Ovary (tissue), 9 donors: ENCODE results near the gene TAF4. TPM values are rescaled to one million over a fixed set of nuclear protein-coding genes. Genes with fewer than 3 reads are reported as not detected.
A peak's percentile ranks its signal among the peaks of the same experiment; 100 is the strongest.

ENCODE experiments used
- DNase-seq, 5 donors: peaks; one replicate each; pipeline ENCODE4 v3.0.0-alpha.2; 2019 to 2020
- H3K27ac ChIP-seq, 2 donors: fragments of 200-600 bp; one replicate each; pipeline versions ENCODE4 v1.5.1 to v1.8.0; 2019 to 2022
- H3K27me3 ChIP-seq: fragments of 200-600 bp; one replicate; pipeline ENCODE4 v1.8.0; 2022
- H3K36me3 ChIP-seq: fragments of 200-600 bp; sonication (generic); one replicate; pipeline ENCODE4 v1.5.1; 2019
- H3K4me1 ChIP-seq: one replicate; pipeline ENCODE4 v1.8.1; 2013; ENCODE audit warnings: mild to moderate bottlenecking, moderate library complexity; ENCODE audit not compliant: insufficient read depth
- H3K4me3 ChIP-seq: fragments of 200-600 bp; sonication (generic); one replicate; pipeline ENCODE4 v1.5.1; 2017
- H3K9me3 ChIP-seq, 2 donors: fragments of 200-600 bp in 1 of 2; sonication (generic) in 1 of 2; one replicate each; pipeline versions ENCODE4 v1.5.1 to v1.8.1; 2013 to 2019; ENCODE audit warnings: mild to moderate bottlenecking in 1 of 2, moderate library complexity in 1 of 2
- CTCF ChIP-seq, 3 donors: fragments of 450-650 bp in 2 of 3; fragments of 200-600 bp in 1 of 3; IDR thresholded peaks; one replicate each; pipeline versions ENCODE4 v1.5.1 to v1.8.0; 2016 to 2022; ENCODE audit warnings: antibody characterized with exemption in 3 of 3, mild to moderate bottlenecking in 1 of 3
- EP300 ChIP-seq: sonication (generic); formaldehyde crosslinking; IDR thresholded peaks from one replicate; pipeline ENCODE4 v1.6.1; 2017; ENCODE audit warnings: antibody characterized with exemption
- POLR2A ChIP-seq: fragments of 450-650 bp; IDR thresholded peaks from one replicate; pipeline ENCODE4 v1.6.1; 2017; ENCODE audit warnings: antibody characterized with exemption, mild to moderate bottlenecking, moderate library complexity
- WGBS, 3 donors: extraction: QIAGEN DNeasy Blood & Tissue Kit in 1 of 3; methylation state at CpG; one replicate each; pipeline versions ENCODE4 v1.1.5 to v1.1.7; 2013 to 2017; 5-methylcytosine and 5-hydroxymethylcytosine counted together
- intact Hi-C, 4 donors: fragments of 100-400 bp; cut with DNase I; formaldehyde crosslinking; loops; one replicate each; pipeline versions ENCODE4 v1.11.0 to v1.15.1; 2022 to 2023
- polyA plus RNA-seq, 2 donors: library from polyadenylated mRNA; stranded (reverse); fragments of 200-250 nt in 1 of 2; fragments of 350-450 nt in 1 of 2; fragmentation: Illumina TruSeq in 1 of 2; extraction: RNeasy Lipid Tissue Mini Kit (QIAGEN cat#74804) in 1 of 2; gene quantifications; one replicate each; pipeline ENCODE4 v1.2.3, GENCODE V29; 2013 to 2014
- total RNA-seq, 7 donors: library from RNA; depleted of rRNA in 2 of 7; stranded (reverse); fragments of >200 nt in 2 of 7; fragmentation: NEBNext Ultra II Directional in 3 of 7; extraction: Animal tissue kit (Norgen Biotek cat#: 25700) in 3 of 7; gene quantifications; one replicate each; pipeline versions ENCODE4 v1.1.0 to v1.2.4, GENCODE V29; 2016 to 2023
- donor health status: DM: no; HTN: no; CAD: no; lungs with moderate emphysema.
- donor health status: DM: no; HTN: no; CAD: no.
- donor health status: Bipolar disorder and iron deficiency.
- donor health status: DM: yes; HTN: yes; CAD: no.
- donor health status: DM: no; HTN: no; CAD: no.
- donor health status: DM: yes; HTN: yes; CAD: no.

TAF4 gene
- total and polyA plus RNA-seq, 9 donors: 9.3 to 34.7 (median 19.8) TPM

GRCh38 chr20:62025832-62026563 is 39.7 kb downstream of the TAF4 start:
- H3K4me3 ChIP-seq: no peak overlapping the region
- TF ChIP-seq CTCF (IDR thresholded peaks at IDR 0.05) (peak; percentile 47 to 64 (median 59)), EP300 (no peak)
- intact Hi-C loops: loop anchor here in 2 of 4 donors (5.0 kb wide), 2 partner anchors 36 to 111 kb away; no protein-coding TSS in a partner anchor
- peak overlapping the region in 1 of 2 donors; percentile 57 for H3K27ac ChIP-seq
- DNase-seq: peak in 4 of 5 donors; percentile 59 to 71 (median 62)
- H3K36me3 ChIP-seq: no peaks in the 10 kb centered on the region
- WGBS, 3 donors: 9 to 18% (median 13%) methylated on average over 22 of the region's 22 CpGs
- H3K9me3 ChIP-seq: no peaks in the 10 kb centered on the region
- H3K27me3 ChIP-seq: no peaks in the 10 kb centered on the region
- peaks cover 20% of the 10 kb centered on the region for H3K4me1 ChIP-seq

- 62 to 71% (median 69%) methylated on average over 8 of the region's 8 CpGs for WGBS, 3 donors
- peak in 1 of 5 donors; percentile 21 for DNase-seq
- no peak for TF ChIP-seq EP300
- TF ChIP-seq POLR2A: no peak
- TF ChIP-seq CTCF (IDR thresholded peaks at IDR 0.05): no peak
- H3K4me1 ChIP-seq: peaks cover 24% of the 10 kb centered on the region
- H3K27me3 ChIP-seq: no peaks in the 10 kb centered on the region
- H3K27ac ChIP-seq: peak overlapping the region in 1 of 2 donors; percentile 57
- no peak overlapping the region for H3K4me3 ChIP-seq
- H3K9me3 ChIP-seq: no peaks in the 10 kb centered on the region
- intact Hi-C loops: loop anchor here in 2 of 4 donors (5.0 kb wide), 2 partner anchors 37 to 112 kb away; no protein-coding TSS in a partner anchor
- H3K36me3 ChIP-seq: no peaks in the 10 kb centered on the region
Measured at GRCh38 chr20:62025394-62025793, 40.3 kb downstream of the TAF4 start.

- WGBS, 3 donors: 89 to 92% (median 91%) methylated on average over 11 of the region's 11 CpGs
- Histone ChIP-seq H3K27me3 (no peaks in the 10 kb centered on the region), H3K4me1 (peaks cover 35% of the 10 kb centered on the region), H3K36me3 (no peaks in the 10 kb centered on the region), H3K27ac (no peak overlapping the region), H3K9me3 (no peaks in the 10 kb centered on the region), H3K4me3 (no peak overlapping the region)
- intact Hi-C loops: loop anchor here in 2 of 4 donors (5.0 kb wide), 1 partner anchor 113 kb away; no protein-coding TSS in a partner anchor
- TF ChIP-seq POLR2A (no peak), EP300 (no peak), CTCF (IDR thresholded peaks at IDR 0.05) (no peak)
- no peak for DNase-seq
Measured at GRCh38 chr20:62023935-62024334, 41.7 kb downstream of the TAF4 start.

- no peak for DNase-seq
- H3K4me3 ChIP-seq: no peak overlapping the region
- H3K9me3 ChIP-seq: no peaks in the 10 kb centered on the region
- no peaks in the 10 kb centered on the region for H3K36me3 ChIP-seq
- 89 to 94% (median 90%) methylated on average over 14 of the region's 14 CpGs for WGBS, 3 donors
- H3K27me3 ChIP-seq: no peaks in the 10 kb centered on the region
- intact Hi-C loops: loop anchor here in 2 of 4 donors (5.0 kb wide), 1 partner anchor 115 kb away; no protein-coding TSS in a partner anchor
- TF ChIP-seq EP300 (no peak), CTCF (IDR thresholded peaks at IDR 0.05) (no peak), POLR2A (no peak)
- no peak overlapping the region for H3K27ac ChIP-seq
- H3K4me1 ChIP-seq: peaks cover 46% of the 10 kb centered on the region
Measured at GRCh38 chr20:62022575-62023139, 43.0 kb downstream of the TAF4 start.
